Measurements from ENCODE around the gene TMEM39A.

DNA sequence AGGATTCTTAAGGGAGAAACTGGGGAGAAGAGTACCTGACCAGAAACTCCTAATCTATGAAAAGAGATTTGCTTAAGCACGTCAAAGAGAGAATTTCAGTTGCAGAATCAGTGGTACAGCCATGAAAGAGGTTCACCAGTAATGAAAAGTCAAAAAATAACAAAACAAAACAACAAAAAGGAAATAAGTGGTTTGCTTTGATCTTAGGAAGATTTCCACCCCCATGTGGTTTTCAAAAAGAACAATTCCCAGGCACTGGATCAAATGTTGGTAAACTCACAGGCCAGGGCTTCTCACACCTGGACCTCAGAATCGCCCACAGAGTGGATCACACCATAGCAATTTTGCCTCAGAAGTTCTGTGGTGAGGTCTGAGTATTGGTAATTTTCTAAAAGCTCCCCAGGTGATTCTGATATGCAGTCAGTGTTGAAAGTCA is 67.5 kb downstream of the TMEM39A start:
- TF ChIP-seq POLR2A (IDR thresholded peaks at IDR 0.05; ENCODE audit: low read length) (no peak), GATA1 (IDR thresholded peaks at IDR 0.05; ENCODE audit: low read depth, low read length) (no peak)

All from erythroblast (primary cell).